Measurements from ENCODE around the gene SERTAD3.
"Not testable (repeated sequence)": the region's sequence is repeated elsewhere in the genome, so short reads cannot be mapped to it uniquely, and the experiment has no call there.

Gene SERTAD3

DNA sequence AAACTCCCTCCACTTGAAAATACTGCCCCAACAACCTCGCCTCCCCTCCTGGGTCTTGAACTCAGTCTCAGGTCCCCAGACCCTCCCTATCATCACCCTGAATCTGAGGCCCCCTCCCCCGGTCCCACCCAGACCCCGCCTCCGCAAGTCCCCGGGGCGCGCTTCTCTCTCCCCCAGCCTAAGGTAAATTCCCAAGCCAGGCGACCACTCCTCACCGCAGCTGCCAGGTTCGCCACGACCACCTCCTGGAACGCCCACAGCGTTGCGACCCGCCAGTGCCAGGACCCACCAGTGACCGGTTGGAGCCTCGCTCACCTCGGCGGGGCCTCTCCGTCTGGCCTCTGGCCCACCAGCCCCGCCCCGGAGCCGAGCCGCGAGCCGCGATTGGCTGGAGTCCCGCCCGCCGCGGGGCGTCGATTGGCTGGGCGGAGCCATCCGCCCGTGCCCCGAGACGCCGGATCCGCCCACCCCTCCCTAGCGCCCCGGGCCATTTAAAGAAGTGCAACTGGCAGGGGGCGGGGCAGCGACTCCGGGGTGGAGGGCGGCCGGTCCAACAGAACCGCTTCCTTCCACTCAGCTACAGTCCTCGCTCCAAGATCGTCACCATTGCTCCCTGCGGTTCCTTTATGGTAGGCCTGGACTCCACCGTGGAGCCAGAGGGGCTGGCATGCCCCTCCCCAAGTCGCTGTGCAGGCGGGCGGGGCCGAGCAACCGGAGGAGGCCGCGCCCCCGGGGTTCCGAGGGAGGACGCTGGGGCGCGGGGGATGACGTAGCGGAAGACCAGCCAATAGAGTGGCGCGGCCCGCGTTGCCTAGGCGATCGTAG lies at the start of gene SERTAD3:
TSS of gene SERTAD3 (minus strand) at position 336 of the 825 bp plus-strand sequence. CDS start 2,255 bp downstream, outside the sequence.
- peak; percentile 89 for DNase-seq (ENCODE audit: low read depth)

GRCh38 chr19:40493778-40494177 lies 49.6 kb upstream of the SERTAD3 start:
- DNase-seq (ENCODE audit: low read depth), result no peak

DNA sequence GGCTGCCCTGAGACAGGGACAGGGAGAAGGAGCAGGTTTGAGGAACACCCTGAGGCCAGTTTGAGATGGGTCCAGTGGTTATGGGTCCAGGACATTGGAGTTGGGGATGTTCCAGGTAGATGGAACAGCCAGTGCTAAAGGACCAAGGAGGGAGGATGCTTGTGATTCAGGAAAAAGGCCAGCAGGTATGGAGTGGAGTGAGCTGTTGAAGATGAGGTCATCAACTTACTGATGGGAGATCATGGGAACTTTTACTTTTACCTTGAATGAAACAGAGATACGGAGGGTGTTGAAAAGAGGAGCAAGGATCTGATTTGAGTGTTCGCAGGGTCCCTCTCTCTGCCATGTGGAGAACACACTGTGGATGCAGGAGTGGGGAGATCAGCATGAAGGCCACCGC lies 48.1 kb upstream of the SERTAD3 start:
- DNase-seq (ENCODE audit: low read depth), result no peak

GRCh38 chr19:40489882-40490230 lies 45.7 kb upstream of the SERTAD3 start:
- no peak for DNase-seq (ENCODE audit: low read depth)

DNA sequence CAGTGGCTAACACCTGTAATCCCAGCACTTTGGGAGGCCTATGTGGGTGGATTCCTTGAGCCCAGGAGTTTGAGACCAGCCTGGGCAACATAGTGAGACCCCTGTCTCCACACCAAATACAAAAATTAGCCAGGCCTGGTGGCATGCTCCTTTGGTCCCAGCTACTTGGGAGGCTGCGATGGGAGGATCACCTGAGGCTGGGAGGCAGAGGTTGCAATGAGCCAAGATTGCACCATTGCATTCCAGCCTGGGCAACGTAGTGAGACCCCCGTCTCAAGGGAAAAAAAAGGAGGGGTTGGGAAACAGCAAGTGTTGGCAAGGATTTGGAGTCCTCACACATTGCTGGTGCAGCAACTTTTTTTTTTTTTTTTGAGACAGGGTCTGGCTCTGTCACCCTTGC lies 41.9 kb upstream of the SERTAD3 start:
- no peak for DNase-seq (ENCODE audit: low read depth)

DNA sequence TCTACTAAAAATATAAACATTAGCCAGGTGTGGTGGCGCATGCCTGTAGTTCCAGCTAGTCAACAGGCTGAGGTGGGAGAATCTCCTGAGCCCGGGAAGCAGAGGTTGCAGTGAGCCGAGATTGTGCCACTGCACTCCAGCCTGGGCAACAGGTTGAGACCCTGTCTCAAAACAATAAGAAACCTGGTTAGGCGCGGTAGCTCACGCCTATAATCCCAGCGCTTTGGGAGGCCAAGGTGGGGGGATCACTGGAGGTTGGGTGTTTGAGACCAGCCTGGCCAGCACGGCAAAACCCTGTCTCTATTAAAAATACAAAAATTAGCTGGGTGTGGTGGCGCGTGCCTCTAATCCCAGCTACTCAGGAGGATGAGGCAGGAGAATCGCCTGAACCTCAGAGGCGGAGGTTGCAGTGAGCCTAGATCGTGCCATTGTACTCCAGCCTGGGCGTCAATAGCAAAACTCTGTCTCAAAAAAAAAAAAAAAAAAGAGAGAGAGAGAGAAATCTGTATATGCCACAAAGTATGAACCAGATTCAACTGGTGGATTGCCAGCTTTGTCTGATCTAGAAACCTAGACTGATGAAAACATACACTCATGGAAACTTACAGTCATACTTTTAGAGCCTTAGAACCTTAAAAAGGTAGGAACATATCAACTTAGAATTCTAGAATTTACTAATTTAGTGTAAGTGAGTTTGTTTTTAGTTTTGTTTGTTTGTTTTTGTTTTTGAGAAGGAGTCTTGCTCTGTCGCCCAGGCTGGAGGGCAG lies 31.9 kb upstream of the SERTAD3 start:
- not testable (repeated sequence) for DNase-seq (ENCODE audit: low read depth)

DNA sequence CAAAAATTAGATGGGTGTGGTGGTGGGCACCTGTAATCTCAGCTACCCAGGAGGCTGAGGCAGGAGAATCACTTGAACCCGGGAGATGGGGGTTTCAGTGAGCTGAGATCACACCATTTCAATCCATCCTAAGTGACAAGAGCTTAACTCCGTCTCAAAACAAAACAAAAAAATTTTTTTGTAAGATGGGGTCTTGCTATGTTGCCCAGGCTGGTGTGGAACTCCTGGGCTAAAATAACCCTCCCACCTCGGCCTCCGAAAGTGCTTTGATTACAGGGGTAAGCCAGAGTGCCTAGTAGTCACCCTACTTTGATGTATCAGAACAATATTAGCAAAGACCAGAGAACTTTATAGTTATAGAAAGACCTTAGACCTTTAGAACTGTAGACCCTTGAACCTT lies 30.6 kb upstream of the SERTAD3 start:
- DNase-seq (ENCODE audit: low read depth), result no peak

- no peak for DNase-seq (ENCODE audit: low read depth)
Observed at GRCh38 chr19:40472516-40472915, 28.4 kb upstream of the SERTAD3 start.

DNA sequence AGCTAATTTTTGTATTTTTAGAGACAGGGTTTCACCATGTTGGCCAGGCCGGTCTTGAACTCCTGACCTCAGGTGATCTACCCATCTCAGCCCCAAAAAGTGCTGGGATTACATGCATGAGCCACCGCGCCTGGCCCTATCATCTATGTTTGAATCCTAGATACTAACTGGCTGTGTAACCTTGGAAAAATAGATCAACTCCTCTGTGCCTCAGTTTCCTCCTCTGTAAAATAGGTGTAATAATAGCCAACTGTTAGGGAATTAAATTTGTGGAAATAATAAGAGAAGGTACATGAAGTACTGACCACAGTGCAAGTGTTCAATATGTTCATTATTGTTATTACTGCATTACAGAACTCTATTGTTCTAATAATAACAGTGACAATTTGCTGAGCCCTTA lies 27.0 kb upstream of the SERTAD3 start:
- DNase-seq (ENCODE audit: low read depth), result no peak

DNA sequence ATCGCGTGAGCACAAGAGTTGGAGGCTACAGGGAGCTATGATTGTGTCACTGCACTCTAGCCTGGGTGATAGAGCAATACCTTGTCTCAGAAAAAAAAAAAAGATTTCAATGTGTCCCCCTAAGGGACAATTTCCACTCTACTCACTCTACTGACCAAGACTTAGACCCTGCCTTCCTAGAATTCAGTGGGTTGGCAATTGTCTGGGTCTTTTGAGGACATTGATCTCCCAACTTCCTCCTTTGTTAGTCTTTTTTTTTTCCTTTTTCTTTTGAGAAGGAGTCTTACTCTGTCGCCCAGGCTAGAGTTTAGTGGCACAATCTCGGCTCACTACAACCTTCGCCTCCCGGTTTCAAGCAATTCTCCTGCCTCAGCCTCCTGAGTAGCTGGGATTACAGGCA lies 24.9 kb upstream of the SERTAD3 start:
- no peak for DNase-seq (ENCODE audit: low read depth)

- no peak for DNase-seq (ENCODE audit: low read depth)
Observed at GRCh38 chr19:40466985-40467734, 23.0 kb upstream of the SERTAD3 start, which contains the start of gene SPTBN4. SPTBN4 (plus strand) TSS chr19:40467001; CDS start chr19:40472622, 5,621 bp downstream.

DNA sequence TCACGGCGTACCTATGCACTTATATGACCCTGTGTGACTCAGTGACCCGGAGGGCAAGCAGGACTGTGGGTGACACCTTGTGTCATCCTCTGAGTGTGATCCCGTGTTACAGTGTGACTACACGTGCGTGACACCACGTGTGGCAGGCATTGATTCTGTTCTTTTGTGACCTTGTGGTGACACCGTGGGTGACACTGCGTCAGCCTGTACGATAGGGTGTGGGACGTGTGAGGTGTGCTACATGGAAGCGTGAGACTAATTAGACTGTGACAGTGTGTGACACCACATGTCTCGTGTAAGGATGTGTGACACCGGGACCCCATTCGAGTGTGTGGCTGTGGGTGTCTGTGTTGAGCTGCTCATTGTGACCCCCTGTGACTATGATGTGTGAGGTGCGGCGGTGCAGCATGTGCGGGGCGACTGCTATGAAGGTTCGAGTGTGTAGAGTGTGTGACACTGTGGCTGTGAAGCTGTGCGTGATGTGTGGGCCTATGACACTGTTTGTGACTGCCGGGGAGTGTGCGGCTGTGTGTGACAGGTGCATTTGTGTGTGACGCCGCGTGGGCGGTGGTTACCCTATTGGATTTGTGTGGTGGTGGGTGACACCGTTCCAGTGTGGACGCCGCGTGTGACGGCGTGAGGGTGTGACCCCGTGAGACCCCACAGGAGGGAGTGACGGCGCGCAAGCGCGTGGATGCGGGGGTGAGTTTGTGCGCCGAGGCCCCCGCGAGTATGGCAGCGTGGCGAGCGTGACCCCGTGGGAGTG lies 22.3 kb upstream of the SERTAD3 start:
- no peak for DNase-seq (ENCODE audit: low read depth)

DNA sequence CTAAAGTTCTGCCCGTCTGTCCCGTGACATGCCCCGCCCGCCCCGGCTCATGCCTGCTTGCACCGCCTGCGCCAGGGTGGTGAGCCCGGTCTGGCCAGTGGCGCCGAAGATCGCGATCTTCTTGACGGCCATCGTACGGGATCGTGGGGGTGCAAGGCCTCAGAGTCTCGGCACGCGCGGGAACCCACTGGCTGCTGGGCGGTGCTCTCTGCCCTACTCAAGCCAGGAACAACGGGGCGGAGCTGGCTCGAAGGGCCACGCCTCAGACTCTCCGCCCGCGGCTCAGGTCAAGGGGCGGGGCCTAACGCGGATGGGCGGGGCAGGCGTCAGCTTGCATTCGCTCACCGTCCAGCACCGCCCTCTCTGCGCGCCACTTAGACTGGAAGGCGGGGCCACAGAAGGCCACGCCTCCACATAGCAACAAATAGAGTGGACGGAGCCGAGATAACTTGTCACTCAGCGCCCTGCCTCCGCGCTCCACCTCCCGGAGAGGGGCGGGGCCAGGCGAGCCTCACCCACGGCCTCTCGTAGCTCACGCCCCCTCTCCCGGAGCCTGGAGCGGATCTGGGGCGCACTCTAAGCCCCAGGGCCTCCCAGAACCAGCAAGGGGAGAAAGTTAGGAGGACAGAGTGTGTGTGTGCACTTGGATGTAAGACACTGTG lies 21.6 kb upstream of the SERTAD3 start, which contains the start of gene BLVRB:
TSS of gene BLVRB (minus strand) at position 189 of the 662 bp plus-strand sequence. CDS start at position 132, 57 bp downstream.
- DNase-seq (ENCODE audit: low read depth), result peak; percentile 98

GRCh38 chr19:40465025-40465556 lies 21.0 kb upstream of the SERTAD3 start:
- peak; percentile 70 for DNase-seq (ENCODE audit: low read depth)

DNA sequence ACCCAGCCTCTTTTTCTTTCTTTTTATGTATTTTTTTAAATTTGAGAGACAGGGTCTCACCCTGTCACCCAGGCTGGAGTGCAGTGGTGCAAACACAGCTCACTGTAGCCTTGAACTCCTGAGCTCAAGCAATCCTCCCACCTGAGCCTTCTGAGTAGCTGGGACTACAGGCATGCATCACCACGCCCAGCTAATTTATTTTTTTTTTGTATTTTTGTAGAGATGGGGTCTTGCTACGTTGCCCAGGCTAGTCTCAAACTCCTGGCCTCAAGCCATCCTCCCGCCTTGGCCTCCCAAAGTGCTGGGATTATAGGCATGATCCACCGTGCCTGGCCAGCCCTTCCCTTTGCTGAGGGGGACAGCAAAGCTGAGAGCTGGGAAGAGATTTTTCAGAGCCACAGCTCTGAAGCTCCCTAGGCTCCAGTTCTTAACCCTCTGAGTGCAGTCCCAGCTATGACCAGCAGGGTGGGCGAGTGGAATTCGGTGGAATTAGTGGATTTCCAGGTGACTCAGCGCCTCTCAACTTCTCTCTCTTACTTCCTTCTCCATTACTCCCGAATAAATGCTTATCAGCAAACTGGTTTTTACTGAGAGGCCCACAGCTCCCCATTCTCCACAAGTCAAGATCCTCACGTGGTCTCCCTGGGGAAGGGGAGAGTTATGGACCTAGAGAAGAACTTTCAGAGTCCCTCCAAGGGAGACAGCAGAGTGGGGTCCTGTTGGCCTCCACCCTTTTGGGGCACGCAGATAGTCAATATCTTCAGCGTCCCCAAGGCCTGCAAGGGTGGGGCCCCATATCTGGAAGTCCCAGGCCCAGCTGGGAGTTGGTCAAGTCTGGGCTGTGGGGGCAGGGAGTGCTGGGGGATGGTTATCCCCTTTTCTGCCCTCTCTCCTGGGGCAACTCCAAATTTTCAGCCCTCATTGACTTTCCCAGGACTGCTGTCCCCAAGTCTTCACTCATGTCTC lies 20.2 kb upstream of the SERTAD3 start:
- DNase-seq (ENCODE audit: low read depth), result peak; percentile 89

DNA sequence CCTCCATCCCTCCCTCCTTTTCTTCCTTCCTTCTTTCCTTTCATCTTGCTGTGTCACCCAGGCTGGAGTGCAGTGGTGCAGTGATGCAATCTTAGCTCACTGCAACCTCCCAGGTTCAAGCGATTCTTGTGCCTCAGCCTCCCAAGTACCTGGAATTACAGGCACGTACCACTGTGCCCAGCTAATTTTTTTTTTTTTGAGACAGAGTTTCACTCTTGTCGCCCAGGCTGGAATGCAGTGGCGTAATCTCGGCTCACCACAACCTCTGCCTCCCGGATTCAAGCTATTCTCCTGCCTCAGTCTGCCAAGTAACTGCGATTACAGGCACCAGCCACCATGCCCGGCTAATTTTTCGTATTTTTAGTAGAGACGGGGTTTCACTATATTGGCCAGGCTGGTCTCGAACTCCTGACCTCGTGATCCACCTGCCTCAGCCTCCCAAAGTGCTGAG lies 19.5 kb upstream of the SERTAD3 start:
- DNase-seq (ENCODE audit: low read depth), result not testable (repeated sequence)

- DNase-seq (ENCODE audit: low read depth), result no peak
Observed at GRCh38 chr19:40461669-40462221, 17.6 kb upstream of the SERTAD3 start.

GRCh38 chr19:40460185-40460584 lies 16.1 kb upstream of the SERTAD3 start:
- no peak for DNase-seq (ENCODE audit: low read depth)

DNA sequence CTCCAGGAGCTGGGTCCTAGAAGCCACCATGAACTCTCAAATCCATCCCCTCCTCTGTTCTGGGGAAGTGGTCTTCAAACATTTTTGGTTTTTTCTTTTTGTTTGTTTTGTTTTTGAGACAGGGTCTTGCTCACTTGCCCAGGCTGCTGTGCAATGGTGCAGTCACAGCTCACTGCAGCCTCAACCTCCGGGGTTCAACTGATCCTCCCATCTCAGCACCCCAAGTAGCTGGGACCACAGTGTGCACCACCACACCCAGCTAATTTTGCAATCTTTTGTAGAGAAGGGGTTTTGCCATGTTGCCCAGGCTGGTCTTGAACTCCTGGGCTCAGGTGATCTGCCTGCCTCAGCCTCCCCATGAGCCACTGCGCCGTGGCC lies 14.5 kb upstream of the SERTAD3 start:
- DNase-seq (ENCODE audit: low read depth), result no peak
